Stomach smooth muscle (tissue), 2 donors: ENCODE measurements around the gene ARHGEF7.

Source experiments
- H3K27ac ChIP-seq: one replicate; pipeline ENCODE4 v1.7.0; 2013; ENCODE audit warnings: mild to moderate bottlenecking, low read length, inconsistent platforms
- H3K27me3 ChIP-seq, 2 donors: one replicate each; pipeline ENCODE4 v1.7.0; 2013; ENCODE audit warnings: low read length in 2 of 2; ENCODE audit not compliant: insufficient read depth in 2 of 2, control insufficient read depth in 1 of 2
- H3K36me3 ChIP-seq, 2 donors: one replicate each; pipeline ENCODE4 v1.7.0; 2013; ENCODE audit warnings: low read length in 2 of 2; ENCODE audit not compliant: control insufficient read depth in 2 of 2, insufficient read depth in 2 of 2
- H3K4me1 ChIP-seq: one replicate; pipeline ENCODE4 v1.7.0; 2013; ENCODE audit warnings: low read length; ENCODE audit not compliant: control insufficient read depth, insufficient read depth
- H3K4me3 ChIP-seq, 2 donors: one replicate each; pipeline ENCODE4 v1.7.0; 2013; ENCODE audit warnings: low read length in 2 of 2
- H3K9ac ChIP-seq, 2 donors: one replicate each; pipeline ENCODE4 v1.7.0; 2013; ENCODE audit warnings: low read length in 2 of 2, mild to moderate bottlenecking in 1 of 2
- H3K9me3 ChIP-seq, 2 donors: one replicate each; pipeline ENCODE4 v1.7.0; 2013; ENCODE audit warnings: low read length in 2 of 2; ENCODE audit not compliant: control insufficient read depth in 2 of 2
- donor health status: healthy.
- donor health status: Pancreatic carcinoma.

Gene ARHGEF7

DNA sequence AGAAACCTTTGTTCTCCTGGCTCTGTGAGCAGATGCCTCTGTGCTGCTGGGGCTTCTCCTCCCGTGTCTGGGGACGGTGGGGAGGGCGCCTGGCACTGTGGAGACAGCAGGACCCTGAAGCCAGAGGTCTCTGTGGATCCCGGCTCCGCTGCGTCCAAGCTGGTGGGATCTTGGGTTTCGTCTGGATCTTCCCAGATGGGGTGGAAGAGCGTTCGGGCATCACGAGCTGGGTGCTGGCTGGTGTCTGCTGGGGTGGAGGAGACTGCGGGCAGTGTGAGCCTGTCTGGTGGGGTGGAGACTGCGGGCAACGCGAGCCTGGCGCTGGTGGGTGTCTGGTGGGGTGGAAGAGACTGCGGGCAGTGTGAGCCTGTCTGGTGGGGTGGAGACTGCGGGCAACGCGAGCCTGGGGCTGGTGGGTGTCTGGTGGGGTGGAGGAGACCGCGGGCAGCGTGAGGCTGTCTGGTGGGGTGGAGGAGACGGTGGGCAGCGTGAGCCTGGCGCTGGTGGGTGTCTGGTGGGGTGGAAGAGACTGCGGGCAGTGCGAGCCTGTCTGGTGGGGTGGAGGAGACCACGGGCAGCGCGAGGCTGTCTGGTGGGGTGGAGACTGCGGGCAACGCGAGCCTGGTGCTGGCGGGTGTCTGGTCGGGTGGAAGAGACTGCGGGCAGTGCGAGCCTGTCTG, 211.0 kb downstream of the ARHGEF7 start:
- H3K27ac ChIP-seq: no peak overlapping the region
- no peak overlapping the region for H3K4me3 ChIP-seq
- no peaks in the 10 kb centered on the region for H3K27me3 ChIP-seq
- H3K9me3 ChIP-seq: no peaks in the 10 kb centered on the region
- H3K9ac ChIP-seq: no peak overlapping the region
- no peaks in the 10 kb centered on the region for H3K36me3 ChIP-seq
- H3K4me1 ChIP-seq: no peaks in the 10 kb centered on the region

DNA sequence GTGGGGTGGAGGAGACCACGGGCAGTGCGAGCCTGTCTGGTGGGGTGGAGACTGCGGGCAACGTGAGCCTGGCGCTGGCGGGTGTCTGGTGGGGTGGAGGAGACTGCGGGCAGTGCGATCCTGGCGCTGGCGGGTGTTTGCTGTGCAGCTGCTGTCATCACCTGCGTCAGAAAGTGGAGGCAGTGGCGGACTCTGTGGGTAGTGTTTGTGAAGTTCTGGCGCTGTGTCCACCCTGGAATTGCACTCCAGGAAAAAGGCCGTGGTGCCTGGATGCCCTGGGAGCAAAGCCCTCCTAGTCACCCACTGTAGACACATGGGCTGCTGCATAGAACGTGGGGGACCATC, 211.5 kb downstream of the ARHGEF7 start:
- no peak overlapping the region for H3K9ac ChIP-seq
- H3K36me3 ChIP-seq: no peaks in the 10 kb centered on the region
- H3K4me1 ChIP-seq: no peaks in the 10 kb centered on the region
- no peaks in the 10 kb centered on the region for H3K9me3 ChIP-seq
- H3K27ac ChIP-seq: no peak overlapping the region
- no peaks in the 10 kb centered on the region for H3K27me3 ChIP-seq
- no peak overlapping the region for H3K4me3 ChIP-seq

DNA sequence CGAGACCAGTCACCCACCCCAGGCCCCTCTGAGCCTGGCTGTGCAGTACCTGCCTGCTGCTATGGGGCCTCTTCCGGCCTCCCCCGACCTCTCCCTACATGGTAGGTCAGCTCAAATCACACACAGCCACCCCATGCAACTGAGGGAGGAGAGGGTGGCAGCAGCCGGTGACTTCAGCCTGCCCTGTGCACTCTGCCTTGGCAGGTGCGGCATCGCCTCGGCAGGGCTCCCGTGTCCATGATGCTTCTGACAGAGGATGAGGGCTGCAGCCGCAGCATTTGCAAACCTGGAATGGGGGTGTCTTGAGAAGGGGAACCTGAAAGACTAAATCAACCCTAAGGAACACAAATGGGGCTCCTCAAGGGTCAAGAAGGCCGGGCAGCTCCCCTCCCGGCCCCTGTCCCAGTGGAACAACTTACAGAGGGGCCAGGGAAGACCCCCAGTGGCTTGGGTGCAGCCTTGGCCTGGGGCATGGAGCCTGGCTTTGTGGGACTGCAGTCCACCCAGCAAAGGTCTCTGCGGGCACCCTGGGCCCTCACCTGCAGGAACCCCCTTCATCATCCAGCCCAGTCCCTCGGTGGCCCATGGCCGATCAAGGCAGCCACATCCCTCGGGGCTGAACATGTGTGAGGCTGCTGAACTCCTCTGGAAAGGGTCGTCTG, 212.0 kb downstream of the ARHGEF7 start:
- Histone ChIP-seq H3K9me3 (no peaks in the 10 kb centered on the region), H3K27me3 (no peaks in the 10 kb centered on the region), H3K4me1 (no peaks in the 10 kb centered on the region), H3K36me3 (no peaks in the 10 kb centered on the region), H3K4me3 (no peak overlapping the region), H3K9ac (no peak overlapping the region), H3K27ac (no peak overlapping the region)

DNA sequence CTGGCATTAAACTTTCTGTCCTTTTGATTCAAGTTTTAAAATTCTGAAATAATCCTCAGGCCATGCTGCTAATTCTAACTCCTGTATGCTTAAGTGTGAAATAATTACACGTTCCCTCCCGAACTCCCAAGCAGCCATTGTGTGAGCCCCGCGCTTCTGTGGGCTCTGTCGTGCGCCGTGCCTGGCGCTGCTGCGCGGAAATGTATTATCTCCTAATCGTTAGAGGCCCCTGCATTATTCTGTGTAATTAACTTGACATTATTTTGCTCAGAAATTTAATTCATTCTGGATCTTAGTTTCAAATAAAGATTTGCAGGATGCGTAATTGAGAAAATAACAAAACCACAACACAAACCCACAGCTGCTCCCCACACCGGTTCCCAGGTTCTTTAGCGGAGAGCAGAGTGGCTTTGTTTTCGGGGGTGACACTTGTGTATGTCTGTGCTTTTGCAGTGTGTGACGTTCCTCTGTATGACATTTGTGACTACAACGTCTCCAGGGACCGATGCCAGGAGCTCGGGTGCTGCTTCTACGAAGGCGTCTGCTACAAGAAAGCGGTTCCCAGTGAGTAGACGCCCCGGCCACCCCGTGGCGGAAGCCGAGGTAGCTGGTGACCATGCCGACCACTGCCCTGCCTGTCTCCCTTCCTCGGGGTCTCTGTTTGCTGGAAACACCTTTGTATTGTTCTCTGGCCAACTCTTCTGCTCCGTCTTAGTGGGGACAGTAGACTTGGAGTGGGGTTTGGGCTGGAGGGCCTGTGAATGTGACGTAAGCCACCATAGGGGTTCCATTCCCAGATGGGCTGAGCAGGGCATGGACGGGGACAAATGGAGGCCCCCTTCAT, 212.8 kb downstream of the ARHGEF7 start:
- Histone ChIP-seq H3K36me3 (no peaks in the 10 kb centered on the region), H3K27ac (no peak overlapping the region), H3K4me1 (no peaks in the 10 kb centered on the region), H3K9me3 (no peaks in the 10 kb centered on the region), H3K4me3 (no peak overlapping the region), H3K9ac (no peak overlapping the region), H3K27me3 (no peaks in the 10 kb centered on the region)

DNA sequence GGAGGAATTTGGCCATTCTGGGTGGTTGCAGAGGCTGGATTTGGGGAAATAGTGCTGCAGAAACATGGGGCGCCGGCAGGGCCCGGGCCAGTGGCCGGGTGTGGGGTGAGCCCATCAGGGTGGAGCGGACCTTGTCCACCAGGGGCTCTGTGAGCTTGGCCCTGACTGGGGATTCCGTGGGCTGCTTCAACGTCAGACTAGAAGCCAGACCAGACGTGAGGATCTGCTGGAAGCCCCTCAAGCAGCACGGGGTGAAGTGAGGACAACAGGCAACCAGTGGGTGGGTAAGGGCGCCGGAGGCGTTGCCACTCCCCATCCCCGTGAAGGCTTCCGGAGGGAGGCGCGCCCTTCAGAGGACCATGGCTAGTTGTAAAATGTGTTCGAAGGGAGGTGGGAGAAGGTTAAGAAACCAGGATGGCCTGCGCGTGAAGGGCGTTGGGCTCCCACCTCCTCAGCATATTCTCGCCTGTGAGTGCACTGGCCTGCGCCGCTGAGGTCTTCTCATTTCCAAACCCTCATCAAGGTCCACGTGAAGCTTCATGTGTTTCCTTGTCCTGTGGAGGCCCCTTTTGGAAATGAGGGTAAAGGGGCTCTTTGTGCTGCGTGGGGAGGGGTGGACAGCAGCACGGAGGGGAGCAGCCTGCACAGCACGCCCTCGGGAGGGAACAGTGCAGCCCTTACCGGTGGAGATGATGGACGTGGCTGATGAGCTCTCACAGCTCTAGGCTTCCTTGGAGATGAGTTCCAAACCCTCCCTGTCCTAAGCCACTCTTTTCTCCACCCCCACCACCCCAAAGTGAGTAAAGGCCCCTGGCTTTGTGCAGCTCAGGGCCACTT, 213.7 kb downstream of the ARHGEF7 start:
- Histone ChIP-seq H3K4me3 (no peak overlapping the region), H3K36me3 (no peaks in the 10 kb centered on the region), H3K9me3 (no peaks in the 10 kb centered on the region), H3K4me1 (no peaks in the 10 kb centered on the region), H3K9ac (no peak overlapping the region), H3K27me3 (no peaks in the 10 kb centered on the region), H3K27ac (no peak overlapping the region)

DNA sequence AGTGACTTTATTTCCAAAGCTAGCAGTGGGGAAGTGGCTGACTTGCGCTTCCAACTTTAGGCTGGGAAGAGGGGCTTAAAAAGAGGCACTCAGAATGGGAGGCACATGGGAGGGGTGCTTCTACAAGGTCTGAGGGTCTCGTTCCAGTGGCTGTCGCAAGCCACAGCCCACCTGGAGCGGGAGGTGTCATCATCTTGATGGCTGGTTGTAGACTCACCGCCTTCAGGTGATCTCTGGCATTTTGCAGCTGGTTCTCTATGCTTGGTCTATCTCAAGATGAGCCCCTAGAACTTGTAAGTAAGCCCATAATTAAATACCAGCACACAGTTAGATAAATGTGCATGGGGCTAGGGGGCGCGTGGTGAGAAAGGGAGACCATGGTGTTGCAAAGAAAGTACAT, 214.5 kb downstream of the ARHGEF7 start:
- Histone ChIP-seq H3K9me3 (no peaks in the 10 kb centered on the region), H3K36me3 (no peaks in the 10 kb centered on the region), H3K9ac (no peak overlapping the region), H3K4me1 (no peaks in the 10 kb centered on the region), H3K27me3 (no peaks in the 10 kb centered on the region), H3K4me3 (no peak overlapping the region), H3K27ac (no peak overlapping the region)

DNA sequence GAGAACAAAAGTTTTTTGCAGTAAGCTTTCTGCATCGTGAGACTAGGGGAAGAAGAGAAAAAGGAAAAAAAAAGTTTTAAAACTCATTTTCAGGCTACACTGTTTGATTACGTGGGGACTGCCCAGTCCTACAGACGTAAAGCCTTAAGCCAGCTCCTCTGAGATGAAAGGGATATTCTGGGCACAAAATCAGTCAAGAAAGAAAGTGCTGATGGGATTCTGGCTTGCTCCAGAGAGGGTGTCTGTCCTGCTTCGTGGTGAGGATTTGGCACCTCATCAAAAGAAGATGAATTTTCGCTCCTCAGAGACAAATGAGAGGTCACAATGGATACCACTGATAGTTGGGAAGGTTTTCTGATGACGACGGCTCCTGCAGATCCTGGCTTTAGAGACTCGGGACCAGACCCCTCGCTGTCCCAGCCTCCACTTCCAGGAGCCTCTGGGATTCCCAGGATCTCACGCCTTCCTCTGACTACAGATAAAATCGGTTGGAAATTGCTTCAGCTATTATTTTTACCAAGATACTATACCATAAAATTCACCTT, 215.0 kb downstream of the ARHGEF7 start:
- no peak overlapping the region for H3K4me3 ChIP-seq
- no peaks in the 10 kb centered on the region for H3K9me3 ChIP-seq
- no peaks in the 10 kb centered on the region for H3K27me3 ChIP-seq
- no peak overlapping the region for H3K9ac ChIP-seq
- H3K27ac ChIP-seq: no peak overlapping the region
- H3K4me1 ChIP-seq: no peaks in the 10 kb centered on the region
- no peaks in the 10 kb centered on the region for H3K36me3 ChIP-seq

DNA sequence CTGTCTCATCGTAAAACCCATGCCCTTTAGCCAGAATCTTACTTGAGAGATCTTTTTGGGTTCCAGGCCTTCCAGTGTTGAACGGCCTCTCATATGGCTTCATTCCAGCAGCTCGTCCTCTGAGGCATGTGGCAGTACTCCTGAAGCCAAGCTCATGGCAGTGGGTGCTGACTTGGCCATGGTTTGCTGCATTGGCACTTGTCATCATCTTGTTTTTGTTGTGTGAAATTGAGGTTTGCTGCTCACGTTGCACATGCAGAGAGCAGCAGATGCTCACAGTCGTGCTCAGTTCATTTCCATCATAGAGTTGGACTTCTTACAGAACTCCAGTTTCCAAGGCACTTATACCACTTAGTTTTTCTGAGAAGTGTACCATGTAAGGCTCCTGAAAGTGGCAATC, 220.2 kb downstream of the ARHGEF7 start:
- Histone ChIP-seq H3K4me1 (no peaks in the 10 kb centered on the region), H3K4me3 (no peak overlapping the region), H3K9ac (no peak overlapping the region), H3K9me3 (no peaks in the 10 kb centered on the region), H3K27ac (no peak overlapping the region), H3K27me3 (no peaks in the 10 kb centered on the region), H3K36me3 (no peaks in the 10 kb centered on the region)

DNA sequence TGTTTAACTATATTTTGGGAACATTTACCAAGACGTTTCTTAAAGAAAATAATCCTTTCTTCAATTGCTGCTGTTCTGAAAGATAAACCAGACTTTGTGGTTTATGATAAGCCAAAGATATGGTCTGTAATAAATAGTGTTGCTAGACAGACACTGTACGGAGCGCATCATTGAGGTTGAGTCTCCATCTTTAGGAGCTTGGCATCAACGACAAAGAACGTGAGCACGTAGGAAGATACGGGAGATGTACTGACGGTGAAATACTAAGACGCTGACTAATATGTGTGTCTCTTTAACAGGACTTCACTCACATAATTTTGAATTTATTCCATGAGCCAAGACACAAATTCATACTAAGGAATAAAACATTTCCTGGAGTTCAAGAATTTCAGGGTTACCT, 221.6 kb downstream of the ARHGEF7 start:
- Histone ChIP-seq H3K27ac (no peak overlapping the region), H3K9ac (no peak overlapping the region), H3K4me3 (no peak overlapping the region), H3K27me3 (no peaks in the 10 kb centered on the region), H3K9me3 (no peaks in the 10 kb centered on the region), H3K36me3 (no peaks in the 10 kb centered on the region), H3K4me1 (no peaks in the 10 kb centered on the region)

DNA sequence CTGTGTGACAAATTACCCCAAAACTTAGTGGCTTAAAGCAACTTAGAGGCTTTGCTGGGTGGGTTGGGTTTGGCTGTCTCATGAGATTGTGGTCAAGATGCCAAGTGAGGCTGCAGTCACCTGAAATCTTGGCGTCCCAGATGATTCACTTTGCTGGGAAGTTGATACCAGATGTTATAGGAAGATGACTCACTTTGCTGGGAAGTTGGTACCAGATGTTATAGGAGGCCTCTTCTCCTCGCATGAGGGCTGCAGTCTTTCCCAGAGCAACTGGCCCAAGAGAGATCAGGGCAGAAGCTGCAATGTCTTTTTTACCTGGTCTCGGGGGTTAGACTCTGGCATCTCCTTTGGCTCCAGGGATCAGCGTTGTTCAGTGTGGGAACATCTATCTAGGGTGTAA, 222.1 kb downstream of the ARHGEF7 start:
- no peaks in the 10 kb centered on the region for H3K9me3 ChIP-seq

More for the DNA sequence above, 222.1 kb downstream of the ARHGEF7 start:
- no peaks in the 10 kb centered on the region for H3K27me3 ChIP-seq
- no peak overlapping the region for H3K9ac ChIP-seq
- H3K36me3 ChIP-seq: no peaks in the 10 kb centered on the region
- H3K4me1 ChIP-seq: no peaks in the 10 kb centered on the region
- no peak overlapping the region for H3K4me3 ChIP-seq
- no peak overlapping the region for H3K27ac ChIP-seq
